GM21723 (cell line): Measurements from ENCODE around the gene SAMSN1.

Source experiments
- ATAC-seq: cut with Tn5 transposase; IDR thresholded peaks from one replicate; pipeline ENCODE4 v1.9.1; 2021; ENCODE audit warnings: mild to moderate bottlenecking, moderate library complexity; ENCODE audit not compliant: unreplicated experiment

SAMSN1 gene

DNA sequence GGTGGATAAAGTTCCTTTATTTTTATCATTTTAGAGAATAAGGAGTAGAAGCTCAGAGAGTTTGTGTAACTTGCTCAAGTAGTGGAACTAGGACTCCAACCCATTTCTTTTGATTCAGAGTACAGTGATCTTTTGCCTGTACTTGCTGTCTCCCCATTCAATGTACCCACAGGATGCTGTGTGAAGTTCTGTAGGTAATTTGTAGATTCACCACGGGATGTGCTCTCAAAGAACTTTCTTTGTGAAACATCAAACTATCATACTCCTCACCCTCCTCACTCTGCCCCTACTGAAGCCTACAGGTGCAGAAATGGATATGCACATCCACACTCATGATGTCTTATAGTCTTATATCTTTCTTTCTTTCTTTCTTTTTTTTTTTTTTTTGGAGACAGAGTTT, 97.3 kb downstream of the SAMSN1 start:
- no peak for ATAC-seq

- no peak for ATAC-seq
Measured at GRCh38 chr21:14438211-14438610, 107.9 kb downstream of the SAMSN1 start.

DNA sequence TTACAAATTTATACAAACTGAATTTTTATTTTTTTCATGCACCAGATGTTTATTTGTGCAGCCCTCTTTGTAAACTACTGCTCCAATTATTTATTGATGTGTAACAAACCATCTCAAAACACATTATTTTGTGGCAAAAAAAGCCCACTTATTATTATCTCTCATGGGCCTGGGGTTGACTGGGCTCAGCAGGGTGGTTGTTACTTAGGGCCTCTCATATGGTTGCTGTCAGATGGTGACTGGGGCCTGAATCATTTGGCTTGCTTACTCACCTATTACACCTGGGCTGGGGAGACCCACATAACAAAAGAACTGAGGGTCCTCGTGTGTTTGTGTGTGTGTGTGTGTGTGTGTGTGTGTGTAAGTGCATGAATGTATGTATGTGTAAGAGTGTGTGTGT, 110.7 kb downstream of the SAMSN1 start:
- no peak for ATAC-seq
